Loucy (cell line): Measurements from ENCODE around the gene PDE3B.
A peak's percentile ranks its signal among the peaks of the same experiment; 100 is the strongest.

ENCODE experiments used
- CTCF ChIP-seq: fragments of 200-600 bp; sonication (generic); conservative IDR thresholded peaks from 2 replicates; pipeline ENCODE4 v1.5.1; 2014; ENCODE audit warnings: mild to moderate bottlenecking, antibody characterized with exemption, low read length
- EZH2phosphoT487 ChIP-seq: fragments of 200-600 bp; IDR thresholded peaks from 2 replicates; pipeline ENCODE4 v1.6.1; 2018; ENCODE audit warnings: antibody characterized with exemption, mild to moderate bottlenecking, moderate library complexity, borderline replicate concordance

- TF ChIP-seq CTCF (peak; percentile 38), EZH2phosphoT487 (no peak)
Measured at GRCh38 chr11:14905104-14906033, 261.8 kb downstream of the PDE3B start.
